ENCODE results near the gene SLC26A2. TPM values are rescaled to one million over a fixed set of nuclear protein-coding genes. Genes with fewer than 3 reads are reported as not detected.
A peak's percentile ranks its signal among the peaks of the same experiment; 100 is the strongest.

Gene SLC26A2
- polyA plus RNA-seq, 1 experiment = 9.7 TPM

GRCh38 chr5:149999866-150000255, 39.3 kb downstream of the SLC26A2 start:
- Histone ChIP-seq H3K4me3 (ENCODE audit: low read depth, low read length) (peak overlapping the region; percentile 89), H3K27ac (ENCODE audit: low read depth, low read length) (peak overlapping the region; percentile 94), H3K9me3 (ENCODE audit: control insufficient read depth, insufficient read depth, low read length) (no peaks in the 10 kb centered on the region; the same call in 1 of the 2 replicates), H3K27me3 (ENCODE audit: control insufficient read depth, insufficient read depth, low read length) (no peaks in the 10 kb centered on the region)
- DNase-seq (ENCODE audit: low read depth, low spot score) = no peak
- POLR2A ChIA-PET = interaction anchor here (0.6 to 1.5 kb wide), 11 partner anchors 9 to 440 kb away, joined by 3 to 7 read pairs (median 4); partner anchors contain the start of gene SLC26A2
- TF ChIP-seq, protein P1, sequence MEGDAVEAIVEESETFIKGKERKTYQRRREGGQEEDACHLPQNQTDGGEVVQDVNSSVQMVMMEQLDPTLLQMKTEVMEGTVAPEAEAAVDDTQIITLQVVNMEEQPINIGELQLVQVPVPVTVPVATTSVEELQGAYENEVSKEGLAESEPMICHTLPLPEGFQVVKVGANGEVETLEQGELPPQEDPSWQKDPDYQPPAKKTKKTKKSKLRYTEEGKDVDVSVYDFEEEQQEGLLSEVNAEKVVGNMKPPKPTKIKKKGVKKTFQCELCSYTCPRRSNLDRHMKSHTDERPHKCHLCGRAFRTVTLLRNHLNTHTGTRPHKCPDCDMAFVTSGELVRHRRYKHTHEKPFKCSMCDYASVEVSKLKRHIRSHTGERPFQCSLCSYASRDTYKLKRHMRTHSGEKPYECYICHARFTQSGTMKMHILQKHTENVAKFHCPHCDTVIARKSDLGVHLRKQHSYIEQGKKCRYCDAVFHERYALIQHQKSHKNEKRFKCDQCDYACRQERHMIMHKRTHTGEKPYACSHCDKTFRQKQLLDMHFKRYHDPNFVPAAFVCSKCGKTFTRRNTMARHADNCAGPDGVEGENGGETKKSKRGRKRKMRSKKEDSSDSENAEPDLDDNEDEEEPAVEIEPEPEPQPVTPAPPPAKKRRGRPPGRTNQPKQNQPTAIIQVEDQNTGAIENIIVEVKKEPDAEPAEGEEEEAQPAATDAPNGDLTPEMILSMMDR (IDR thresholded peaks at IDR 0.05; ENCODE audit: low read depth, low read length) = no peak
- CTCF ChIA-PET = interaction anchor here (1.2 to 2.5 kb wide), 5 partner anchors 9 to 166 kb away, joined by 3 to 21 read pairs (median 5); no protein-coding TSS in a partner anchor

DNA sequence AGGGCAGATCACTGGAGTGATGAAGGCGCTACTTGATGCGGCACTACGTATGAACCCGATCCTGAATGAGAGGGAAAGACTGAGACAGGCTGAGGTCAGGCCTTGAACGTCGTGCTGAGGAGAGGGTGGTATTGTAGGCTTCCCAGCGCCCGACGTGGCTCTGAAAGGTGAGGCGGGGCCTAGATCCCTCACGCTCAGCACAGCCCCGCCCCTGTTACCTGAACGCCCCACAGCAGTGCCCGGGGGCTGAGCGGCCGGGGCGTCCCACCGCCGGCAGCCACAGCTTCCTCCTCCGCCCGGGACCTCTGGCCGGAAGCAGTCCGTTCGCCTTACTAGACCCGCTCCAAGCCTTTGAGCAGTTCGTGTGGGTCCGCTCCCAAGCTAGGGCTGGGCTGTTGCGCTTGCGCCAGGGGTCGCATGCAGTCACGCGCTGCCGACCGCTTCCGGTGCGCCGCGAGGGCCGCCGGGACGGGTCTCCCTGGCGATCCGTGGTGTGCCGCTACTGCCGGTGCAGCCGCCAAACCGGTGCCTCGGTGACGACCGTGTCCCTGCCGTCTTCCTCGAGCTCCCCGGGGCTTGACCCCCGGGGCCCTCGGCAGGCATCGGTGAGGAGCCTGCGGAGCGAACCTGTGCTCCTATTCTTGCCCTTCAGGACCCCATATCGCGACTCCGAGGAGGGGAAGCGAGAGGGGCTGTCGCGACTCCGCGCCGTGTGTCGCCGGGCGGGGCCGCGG, 39.9 kb downstream of the SLC26A2 start, which contains the start of the genes HMGXB3 and TIGD6:
HMGXB3 (plus strand) TSS at position 484 of the 734 bp plus-strand sequence. CDS start 4,114 bp downstream, outside the sequence.
TIGD6 (minus strand) TSS at position 399 of the 734 bp plus-strand sequence. CDS start 4,306 bp downstream, outside the sequence.
- Histone ChIP-seq H3K27ac (ENCODE audit: low read depth, low read length) (peak within 1 kb of the TSS; percentile 94), H3K27me3 (ENCODE audit: control insufficient read depth, insufficient read depth, low read length) (no peaks in the 10 kb centered on the region), H3K9me3 (ENCODE audit: control insufficient read depth, insufficient read depth, low read length) (no peaks in the 10 kb centered on the region; the same call in 1 of the 2 replicates), H3K4me3 (ENCODE audit: low read depth, low read length) (peak within 1 kb of the TSS; percentile 89)
- peak; percentile 88 for DNase-seq (ENCODE audit: low read depth, low spot score)
- TF ChIP-seq, protein P1 (IDR thresholded peaks at IDR 0.05; ENCODE audit: low read depth, low read length) = 0 out of 2 replicates have a peak, but pooled peaks have one; percentile 17
- ChIA-PET CTCF (interaction anchor here (1.0 to 2.5 kb wide), 5 partner anchors 9 to 166 kb away, joined by 3 to 21 read pairs (median 3); no protein-coding TSS in a partner anchor), POLR2A (interaction anchor here (0.6 to 1.5 kb wide), 11 partner anchors 10 to 440 kb away, joined by 3 to 7 read pairs (median 4); partner anchors contain the start of gene SLC26A2)

DNA sequence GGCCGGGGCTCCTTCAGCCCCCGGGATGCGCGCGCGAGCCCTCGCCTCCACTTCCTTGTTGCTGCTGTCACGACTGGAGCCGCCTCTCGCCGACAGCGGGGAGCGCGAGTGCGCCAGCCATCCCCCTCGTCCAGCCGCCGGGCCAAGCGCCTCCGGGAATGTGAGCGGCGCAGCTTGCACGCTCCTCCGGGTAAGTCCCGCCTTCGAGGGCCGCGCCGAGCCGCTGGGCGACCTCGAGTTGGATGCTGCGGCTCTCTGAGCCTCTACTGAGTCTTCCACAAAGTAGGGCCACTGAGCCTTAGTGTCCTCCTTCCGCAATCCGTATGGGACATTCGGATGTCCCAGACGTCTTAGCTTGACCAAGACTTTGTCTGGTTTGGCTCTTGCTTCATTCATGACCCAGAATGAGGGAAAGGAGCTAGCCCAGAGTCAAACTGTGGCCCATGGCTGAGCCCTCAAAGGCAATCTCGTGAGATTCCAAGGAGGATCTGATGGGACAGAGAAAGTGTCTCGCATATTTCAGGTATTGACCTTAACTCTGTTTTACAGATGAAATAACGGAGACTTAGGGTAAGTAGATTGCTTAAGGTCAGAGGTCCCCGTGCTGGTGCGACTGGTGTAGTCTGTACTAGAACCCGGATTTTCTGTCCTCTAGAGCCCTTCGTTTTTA, 40.6 kb downstream of the SLC26A2 start:
- TF ChIP-seq, protein P1 (IDR thresholded peaks at IDR 0.05; ENCODE audit: low read depth, low read length) = no peak
- H3K27ac ChIP-seq (ENCODE audit: low read depth, low read length) = peak overlapping the region; percentile 94
- H3K4me3 ChIP-seq (ENCODE audit: low read depth, low read length) = peak overlapping the region; percentile 89
- ChIA-PET POLR2A (interaction anchor here (1.1 to 1.5 kb wide), 6 partner anchors 10 to 308 kb away, joined by 3 to 5 read pairs (median 4); no protein-coding TSS in a partner anchor), CTCF (interaction anchor here (1.0 to 2.5 kb wide), 3 partner anchors 10 to 167 kb away, joined by 3 to 21 read pairs (median 5); no protein-coding TSS in a partner anchor)
- H3K9me3 ChIP-seq (ENCODE audit: control insufficient read depth, insufficient read depth, low read length) = no peaks in the 10 kb centered on the region; the same call in 1 of the 2 replicates
- DNase-seq (ENCODE audit: low read depth, low spot score) = no peak
- no peaks in the 10 kb centered on the region for H3K27me3 ChIP-seq (ENCODE audit: control insufficient read depth, insufficient read depth, low read length)

- CTCF ChIA-PET = interaction anchor here (0.6 to 1.3 kb wide), 5 partner anchors 11 to 168 kb away, joined by 3 to 4 read pairs (median 3); no protein-coding TSS in a partner anchor
- DNase-seq (ENCODE audit: low read depth, low spot score) = no peak
These were observed 41.3 kb downstream of the SLC26A2 start for GRCh38 chr5:150001660-150002486.

More at GRCh38 chr5:150001660-150002486, 41.3 kb downstream of the SLC26A2 start:
- Histone ChIP-seq H3K9me3 (ENCODE audit: control insufficient read depth, insufficient read depth, low read length) (no peaks in the 10 kb centered on the region; the same call in 1 of the 2 replicates), H3K4me3 (ENCODE audit: low read depth, low read length) (peak overlapping the region; percentile 89), H3K27ac (ENCODE audit: low read depth, low read length) (no peak overlapping the region), H3K27me3 (ENCODE audit: control insufficient read depth, insufficient read depth, low read length) (no peaks in the 10 kb centered on the region)
- POLR2A ChIA-PET = no interaction called here
- TF ChIP-seq, protein P1 (IDR thresholded peaks at IDR 0.05; ENCODE audit: low read depth, low read length) = peak; percentile 77
